K562 (cell line): ENCODE data around the gene SVEP1. TPM values are rescaled to one million over a fixed set of nuclear protein-coding genes. Genes with fewer than 3 reads are reported as not detected.

Experiments
- ATAC-seq: fragments of 200-7000 bp; cut with Tn5 transposase; 3 replicates; pipeline ENCODE4 v1.9.1; 2020; ENCODE audit warnings: moderate library complexity
- BruUV-seq: library from RNA; stranded (reverse); fragments of 400-500 nt; replicated peaks from 2 replicates; lab custom pipeline; 2021; lab: Mats Ljungman, UMichigan
- CTCF ChIA-PET: fragments of 300-600 bp; formaldehyde crosslinking; extraction: SDS; loops from one replicate; lab custom pipeline; 2021; ENCODE audit warnings: low intra/inter-chr PET ratio; lab: Yijun Ruan, JAX
- POLR2A ChIA-PET: fragments of 300-600, 350-650 bp; sonication (Branson Sonifier 250); formaldehyde crosslinking; extraction: SDS; loops from one replicate; lab custom pipeline; 2021; ENCODE audit warnings: antibody characterized with exemption, inconsistent platforms; lab: Yijun Ruan, JAX
- DNase-seq, 4 experiments: peaks; one replicate each; pipeline versions ENCODE4 v3.0.0 to v3.0.0-alpha.2; 2011 to 2018; ENCODE audit warnings: low spot score in 3 of 4, mixed read lengths in 3 of 4; ENCODE audit errors: extremely low read depth in 1 of 4
- FAIRE-seq: peaks from 2 replicates; lab custom pipeline; 2011; peaks lifted over from hg19 to GRCh38; lab: Jason Lieb, UNC
- H2AFZ ChIP-seq: 2 replicates; pipeline ENCODE4 v1.6.0; 2011; ENCODE audit warnings: low read depth, low read length, control low read depth, inconsistent platforms
- H3K27ac ChIP-seq: fragments of 200-600 bp; 3 replicates; pipeline ENCODE4 v1.8.0; 2011; ENCODE audit warnings: low read depth, mild to moderate bottlenecking, control low read depth, inconsistent platforms, low read length, moderate library complexity, mixed read lengths; ENCODE audit errors: extremely low read depth
- H3K27me3 ChIP-seq, 2 experiments: fragments of 300-600 bp in 1 of 2; 2 replicates in 1 of 2; 3 replicates in 1 of 2; pipeline versions ENCODE4 v1.6.0 to v1.8.0; 2011; ENCODE audit warnings: inconsistent platforms in 2 of 2, low read length in 2 of 2, mild to moderate bottlenecking in 1 of 2, mixed read lengths in 1 of 2, moderate library complexity in 1 of 2; ENCODE audit not compliant: control insufficient read depth in 2 of 2, insufficient read depth in 2 of 2
- H3K36me3 ChIP-seq: fragments of 300-600 bp; 3 replicates; pipeline ENCODE4 v1.8.0; 2011; ENCODE audit warnings: mild to moderate bottlenecking, low read length, inconsistent platforms; ENCODE audit not compliant: control insufficient read depth, insufficient read depth
- H3K4me1 ChIP-seq, 2 experiments: fragments of 200-600 bp in 1 of 2; replicated peaks in 1 of 2; 2 replicates in 1 of 2; 3 replicates in 1 of 2; pipeline versions ENCODE4 v1.5.1 to v1.8.0; 2011; ENCODE audit warnings: inconsistent platforms in 2 of 2, low read length in 2 of 2, mild to moderate bottlenecking in 1 of 2, mixed read lengths in 1 of 2, moderate library complexity in 1 of 2; ENCODE audit not compliant: control insufficient read depth in 2 of 2, insufficient read depth in 2 of 2
- H3K4me2 ChIP-seq: 2 replicates; pipeline ENCODE4 v1.6.1; 2011; ENCODE audit warnings: low read length, control low read depth, inconsistent platforms, mixed read lengths; ENCODE audit not compliant: insufficient read depth
- H3K4me3 ChIP-seq: fragments of 200-600 bp; sonication (generic), shearing (Covaris generic); 2 replicates; pipeline ENCODE4 v1.5.1; 2016; ENCODE audit warnings: control low read depth, inconsistent platforms
- H3K79me2 ChIP-seq: fragments of 200-600 bp; 3 replicates; pipeline ENCODE4 v1.8.0; 2011; ENCODE audit warnings: low read length, inconsistent platforms; ENCODE audit not compliant: control insufficient read depth, insufficient read depth
- H3K9ac ChIP-seq, 2 experiments: 2 replicates each; pipeline versions ENCODE4 v1.6.0 to v1.6.1; 2011; ENCODE audit warnings: low read depth in 2 of 2, low read length in 2 of 2, control low read depth in 1 of 2, inconsistent platforms in 1 of 2, mild to moderate bottlenecking in 1 of 2, mixed read lengths in 1 of 2; ENCODE audit not compliant: insufficient read depth in 1 of 2
- H3K9me1 ChIP-seq: one replicate; pipeline ENCODE4 v1.6.0; 2011; ENCODE audit warnings: inconsistent platforms, mild to moderate bottlenecking, low read length, moderate library complexity; ENCODE audit not compliant: control insufficient read depth, insufficient read depth
- H3K9me3 ChIP-seq: replicated peaks from 2 replicates; pipeline ENCODE4 v1.5.1; 2011; ENCODE audit warnings: low read depth, low read length, inconsistent platforms; ENCODE audit not compliant: control insufficient read depth, insufficient read depth
- H4K20me1 ChIP-seq: replicated peaks from 2 replicates; pipeline ENCODE4 v1.6.1; 2011; ENCODE audit warnings: low read length, inconsistent platforms, mixed read lengths; ENCODE audit not compliant: control insufficient read depth, insufficient read depth
- BRF2 ChIP-seq: IDR thresholded peaks from 3 replicates; pipeline ENCODE4 v1.6.1; 2011; ENCODE audit warnings: borderline replicate concordance, mild to moderate bottlenecking; ENCODE audit not compliant: insufficient read length, insufficient read depth
- CC2D1A ChIP-seq: fragments of 450-650 bp; IDR thresholded peaks from 2 replicates; pipeline ENCODE4 v1.6.1; 2017; ENCODE audit warnings: mild to moderate bottlenecking
- CHD1 ChIP-seq: fragments of 200-600 bp; sonication (generic); IDR thresholded peaks from one replicate; pipeline ENCODE4 v1.6.1; 2012; ENCODE audit warnings: mild to moderate bottlenecking, moderate library complexity, low read length, inconsistent platforms
- CHD2 ChIP-seq: IDR thresholded peaks from 2 replicates; pipeline ENCODE4 v1.6.1; 2011; ENCODE audit warnings: low read depth, low read length
- CLOCK ChIP-seq: fragments of 250-450 bp; sonication (Bioruptor Pico); IDR thresholded peaks from 2 replicates; pipeline ENCODE4 v1.4.0; 2020; ENCODE audit warnings: mild to moderate bottlenecking, moderate library complexity, borderline replicate concordance
- CREB5 ChIP-seq: fragments of 250-450 bp; sonication (Bioruptor Pico); IDR thresholded peaks from 2 replicates; pipeline ENCODE4 v1.5.0; 2020; ENCODE audit warnings: mild to moderate bottlenecking
- ESRRB ChIP-seq: fragments of 250-450 bp; sonication (Bioruptor Pico); IDR thresholded peaks from 2 replicates; pipeline ENCODE4 v1.5.0; 2020; ENCODE audit warnings: mild to moderate bottlenecking, moderate library complexity, borderline replicate concordance
- FOXP1 ChIP-seq: sonication (generic); formaldehyde crosslinking; IDR thresholded peaks from 2 replicates; pipeline ENCODE4 v1.8.0; 2022; ENCODE audit warnings: mild to moderate bottlenecking, missing genetic modification reagents
- MNT ChIP-seq, 2 experiments: fragments of 450-650 bp; conservative IDR thresholded peaks; 2 replicates each; pipeline ENCODE4 v1.6.1; 2017; ENCODE audit warnings: mild to moderate bottlenecking in 2 of 2, moderate library complexity in 2 of 2
- MTA3 ChIP-seq: fragments of 450-650 bp; formaldehyde crosslinking; IDR thresholded peaks from 2 replicates; pipeline ENCODE4 v1.6.1; 2017; ENCODE audit warnings: mild to moderate bottlenecking, borderline replicate concordance
- NFE2 ChIP-seq: IDR thresholded peaks from 2 replicates; pipeline ENCODE4 v1.6.1; 2014; ENCODE audit warnings: antibody characterized with exemption, low read depth
- NRF1 ChIP-seq, 2 experiments: fragments of 450-650 bp; IDR thresholded peaks in 1 of 2; conservative IDR thresholded peaks in 1 of 2; 2 replicates each; pipeline ENCODE4 v1.6.1; 2014; ENCODE audit warnings: mild to moderate bottlenecking in 2 of 2
- RBM15 ChIP-seq: fragments of 200-400 bp; formaldehyde crosslinking; IDR thresholded peaks from 2 replicates; pipeline ENCODE4 v1.6.1; 2018; ENCODE audit warnings: mild to moderate bottlenecking, low read length, moderate library complexity; ENCODE audit not compliant: insufficient read depth
- SAFB ChIP-seq: fragments of 200-400 bp; formaldehyde crosslinking; IDR thresholded peaks from 2 replicates; pipeline ENCODE4 v1.6.1; 2017; ENCODE audit warnings: low read depth, low read length, borderline replicate concordance
- SNIP1 ChIP-seq: fragments of 450-650 bp; IDR thresholded peaks from 2 replicates; pipeline ENCODE4 v1.7.1; 2017; ENCODE audit warnings: low read depth, mild to moderate bottlenecking
- TCF3 ChIP-seq: sonication (generic); formaldehyde crosslinking; IDR thresholded peaks from 2 replicates; pipeline ENCODE4 v1.4.0; 2020; ENCODE audit warnings: mild to moderate bottlenecking, missing genetic modification reagents
- ZNF232 ChIP-seq: sonication (generic); formaldehyde crosslinking; IDR thresholded peaks from 2 replicates; pipeline ENCODE4 v1.8.0; 2022; ENCODE audit warnings: mild to moderate bottlenecking, missing genetic modification reagents
- WGBS: fragments of 100-300 bp; shearing (Covaris generic); methylation state at CpG from one replicate; pipeline ENCODE4 v1.1.6; 2016; ENCODE audit warnings: low coverage, mixed read lengths; ENCODE audit not compliant: insufficient coverage; ENCODE audit errors: missing lambda C conversion rate; 5-methylcytosine and 5-hydroxymethylcytosine counted together
- in situ Hi-C: fragments of 300-500 bp; cut with MboI; formaldehyde crosslinking; loops from 4 replicates; pipeline ENCODE4 v1.15.0; 2018; ENCODE audit warnings: inconsistent platforms, mixed read lengths
- intact Hi-C: fragments of 100-400 bp; cut with micrococcal nuclease; formaldehyde crosslinking; loops from 2 replicates; pipeline ENCODE4 v1.14.2; 2022
- polyA plus RNA-seq, 8 experiments: library from polyadenylated mRNA; depleted of rRNA in 4 of 8; stranded (reverse) in 5 of 8; unstranded in 3 of 8; fragments of >200 nt; fragmentation: Nextera tagmentation in 2 of 8; fragmentation: Illumina TruSeq in 1 of 8; extraction: Ambion mirVana in 2 of 8; extraction: Trizol in 1 of 8; gene quantifications; 2 replicates each; pipeline versions ENCODE4 v1.2.1 to v1.2.3, GENCODE V29; 2011 to 2014; ENCODE audit warnings: inconsistent platforms in 1 of 8, missing spikeins in 1 of 8
- total RNA-seq, 7 experiments: library from RNA; depleted of rRNA in 6 of 7; stranded (reverse); fragments of >200 nt in 6 of 7; fragmentation: Illumina TruSeq in 2 of 7; extraction: Trizol in 2 of 7; gene quantifications; 2 replicates each; pipeline versions ENCODE4 v1.2.1 to v1.2.3, GENCODE V29; 2011 to 2021; ENCODE audit warnings: low replicate concordance in 1 of 7

The SVEP1 gene
- total and polyA plus RNA-seq, 9 of the 15 experiments (the other 6 are each of a cell fraction or from before 2014, with no cell fraction given) = 0.20 to 0.84 (median 0.43) TPM

GRCh38 chr9:110538647-110539041 lies 40.9 kb downstream of the SVEP1 start:
- H3K27me3 ChIP-seq = no peaks in the 10 kb centered on the region
- no peak overlapping the region for H3K9ac ChIP-seq
- H3K4me3 ChIP-seq = no peak overlapping the region
- ATAC-seq (no peak), FAIRE-seq (no peak), DNase-seq (no peak)
- intact Hi-C loops = no loop called here
- ChIA-PET CTCF (no interaction called here), POLR2A (interaction anchor here (0.6 to 0.7 kb wide), 2 partner anchors 45 to 277 kb away, joined by 3 read pairs; no protein-coding TSS in a partner anchor)
- H3K79me2 ChIP-seq = no peaks in the 10 kb centered on the region
- H2AFZ ChIP-seq = no peak overlapping the region
- H4K20me1 ChIP-seq = no peaks in the 10 kb centered on the region
- no peak overlapping the region for H3K4me2 ChIP-seq
- no peaks in the 10 kb centered on the region for H3K9me3 ChIP-seq
- no peaks in the 10 kb centered on the region for H3K9me1 ChIP-seq
- no peaks in the 10 kb centered on the region for H3K4me1 ChIP-seq
- 3% methylated on average over 2 of the region's 2 CpGs for WGBS
- no peak overlapping the region for H3K27ac ChIP-seq
- BruUV-seq = no TSS peak
- in situ Hi-C loops = no loop called here
- no peaks in the 10 kb centered on the region for H3K36me3 ChIP-seq
- no peak for TF ChIP-seq MTA3
- TF ChIP-seq CC2D1A = no peak
- TF ChIP-seq NRF1 (conservative IDR thresholded peaks at IDR 0.05 in 1 of 2, IDR thresholded peaks at IDR 0.05 in 1 of 2) = no peak
- no peak for TF ChIP-seq TCF3 (CRISPR knock-in tag)
- no peak for TF ChIP-seq FOXP1 (CRISPR knock-in tag)
- no peak for TF ChIP-seq ESRRB (CRISPR knock-in tag)
- no peak for TF ChIP-seq NFE2
- TF ChIP-seq RBM15 = no peak
- TF ChIP-seq MNT (conservative IDR thresholded peaks at IDR 0.05) = no peak
- no peak for TF ChIP-seq SNIP1
- no peak for TF ChIP-seq SAFB
- TF ChIP-seq CHD1 = no peak
- TF ChIP-seq ZNF232 = no peak
- TF ChIP-seq BRF2 = no peak
- no peak for TF ChIP-seq CLOCK
- no peak for TF ChIP-seq CREB5 (CRISPR knock-in tag)
- TF ChIP-seq CHD2 = no peak
